GM10847 (cell line): ENCODE measurements around the gene AIMP1.

Source experiments
- POLR2A ChIP-seq: IDR thresholded peaks from 2 replicates; pipeline ENCODE4 v1.6.1; 2011; ENCODE audit not compliant: insufficient read length; ENCODE audit errors: extremely low read depth

The AIMP1 gene

DNA sequence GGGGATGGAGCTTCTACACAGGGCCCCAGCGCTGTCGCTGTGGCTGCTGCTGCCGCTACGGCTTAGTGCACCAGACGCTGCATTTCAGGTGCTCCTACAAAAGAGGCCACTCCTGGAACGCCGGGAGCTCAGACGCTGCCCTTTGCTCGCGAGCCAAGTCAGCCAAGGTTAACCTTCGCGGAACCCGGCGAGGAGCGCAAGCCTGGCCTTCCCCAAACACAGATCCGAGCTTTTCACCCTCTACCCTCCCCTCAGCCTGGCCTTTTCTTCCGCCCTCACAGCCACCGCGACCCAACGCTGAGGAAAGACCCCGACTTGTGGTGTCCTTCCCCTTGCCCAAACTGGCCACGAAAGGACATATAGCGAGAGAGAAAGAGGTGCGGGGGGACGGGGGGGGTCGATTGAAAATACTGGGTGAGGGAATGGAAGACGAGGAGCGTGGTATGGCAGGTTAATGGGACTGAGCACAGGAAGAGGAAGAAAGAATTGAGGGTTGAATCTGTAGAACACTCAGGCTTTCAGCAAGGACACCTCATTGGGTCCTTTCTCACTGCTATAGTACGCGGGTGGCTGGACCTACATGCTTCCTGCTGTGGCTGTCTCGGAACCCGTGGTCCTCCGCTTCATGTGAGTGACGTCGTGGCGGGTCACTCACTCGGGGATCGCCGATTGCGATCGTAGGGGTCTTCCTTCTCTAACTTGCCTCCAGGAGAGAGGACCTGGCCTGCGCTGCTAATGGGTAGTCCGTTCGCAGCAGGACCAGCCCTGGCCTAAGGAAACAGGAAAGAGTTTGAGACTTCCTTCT is at the start of gene AIMP1, which contains the start of gene TBCK:
Gene AIMP1, plus strand, starts transcription at position 583 of the 805 bp plus-strand sequence. CDS start 8,460 bp downstream, outside the sequence.
Gene TBCK, minus strand, starts transcription at position 242 of the 805 bp plus-strand sequence. CDS start 7,249 bp downstream, outside the sequence.
- peak; percentile 64 for TF ChIP-seq POLR2A

DNA sequence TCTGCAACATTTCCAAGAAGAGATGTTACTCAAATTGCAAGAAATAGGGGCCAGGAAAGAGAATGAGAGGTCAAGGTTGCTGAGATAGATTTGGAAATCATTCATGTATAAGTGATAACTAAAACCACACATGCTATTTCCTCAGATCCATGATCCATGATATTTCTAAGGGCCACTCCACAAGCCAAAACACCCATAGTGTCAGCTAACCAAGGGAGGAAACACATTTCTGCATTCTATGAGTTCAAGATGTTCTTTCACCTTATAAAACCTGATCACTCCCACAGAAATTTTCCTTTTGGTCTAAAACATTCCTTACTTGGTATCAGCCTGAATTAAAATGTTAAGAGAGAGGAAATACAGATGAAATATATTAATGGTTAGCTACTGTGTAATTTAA is 47.6 kb upstream of the AIMP1 start:
- no peak for TF ChIP-seq POLR2A

DNA sequence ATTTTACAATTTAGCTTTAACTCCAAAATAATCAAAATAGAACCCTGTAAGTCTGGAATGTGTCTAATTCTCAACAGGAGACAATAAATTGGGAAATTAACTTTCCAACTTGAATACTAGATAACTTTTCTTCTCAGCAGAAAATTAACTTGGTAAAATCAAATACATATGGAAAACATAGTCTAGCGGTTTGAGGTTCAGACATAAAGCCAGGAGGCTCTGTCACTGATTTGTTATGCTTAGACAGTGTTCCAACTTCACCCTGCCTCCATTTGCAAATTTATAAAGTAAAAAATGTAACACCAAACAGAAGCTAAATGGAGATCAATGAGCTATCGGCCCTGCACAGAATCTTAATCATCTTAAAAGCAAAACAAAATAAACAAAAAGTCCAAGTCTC is 46.6 kb upstream of the AIMP1 start:
- TF ChIP-seq POLR2A, result no peak

DNA sequence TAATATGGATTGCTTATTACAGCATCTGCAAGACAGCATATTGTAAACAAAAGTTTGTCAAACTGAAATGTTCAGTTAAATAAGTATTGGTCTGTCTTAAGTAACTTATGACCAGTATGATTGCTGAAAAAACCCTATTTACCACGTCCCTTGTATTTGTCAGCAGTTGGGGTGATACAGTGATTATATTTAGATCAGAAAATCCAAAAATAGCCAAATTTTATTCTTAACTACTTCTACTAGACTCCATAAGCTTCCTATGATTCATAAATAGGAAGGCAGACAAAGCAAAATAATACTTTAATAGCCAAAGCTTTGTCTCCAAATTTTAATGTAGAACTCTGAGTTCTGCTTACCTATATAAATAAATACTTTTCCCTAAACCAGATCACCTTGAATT is 45.6 kb upstream of the AIMP1 start:
- TF ChIP-seq POLR2A, result no peak

DNA sequence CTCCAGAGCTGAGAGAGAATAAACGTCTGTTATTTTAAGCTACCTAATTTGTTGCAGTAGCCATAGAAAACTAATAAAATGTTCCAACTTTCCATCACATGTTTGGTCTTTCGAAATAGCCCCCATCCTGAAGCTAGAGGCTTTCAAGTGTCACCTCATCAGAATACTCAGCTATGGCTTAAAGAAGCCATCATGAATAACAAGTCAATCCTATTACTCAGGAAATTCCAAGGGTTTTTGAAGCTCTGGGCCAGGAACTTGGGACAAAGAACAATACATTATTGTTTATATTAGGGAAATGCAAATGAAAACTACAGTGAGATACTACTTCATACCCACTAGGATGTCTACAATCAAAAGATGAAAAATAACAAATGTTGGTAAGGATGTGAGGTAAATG is 42.5 kb upstream of the AIMP1 start:
- no peak for TF ChIP-seq POLR2A

DNA sequence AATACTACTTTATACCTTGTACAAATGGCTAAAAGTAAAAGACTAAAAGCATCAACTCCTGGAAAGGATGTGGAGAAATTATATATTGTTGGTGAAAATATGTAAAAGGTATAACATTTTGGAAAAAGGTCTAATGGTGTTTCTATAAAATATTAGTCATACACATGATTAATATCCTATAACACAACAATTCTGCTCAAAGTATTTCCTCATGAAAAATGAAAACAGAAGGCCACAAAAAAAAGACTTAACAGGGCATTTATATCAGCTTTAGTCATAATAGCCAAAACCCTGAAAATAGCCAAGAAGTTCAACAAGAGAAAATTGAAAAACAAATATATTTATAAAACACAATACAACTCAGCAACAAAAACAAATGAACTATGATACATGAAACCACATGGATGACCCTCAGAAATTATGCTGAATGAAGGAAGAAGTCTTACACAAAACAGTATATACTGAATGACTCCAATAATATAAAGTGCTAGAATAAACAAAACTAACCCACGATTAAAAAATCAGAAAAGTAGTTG is 39.1 kb upstream of the AIMP1 start:
- TF ChIP-seq POLR2A, result no peak

DNA sequence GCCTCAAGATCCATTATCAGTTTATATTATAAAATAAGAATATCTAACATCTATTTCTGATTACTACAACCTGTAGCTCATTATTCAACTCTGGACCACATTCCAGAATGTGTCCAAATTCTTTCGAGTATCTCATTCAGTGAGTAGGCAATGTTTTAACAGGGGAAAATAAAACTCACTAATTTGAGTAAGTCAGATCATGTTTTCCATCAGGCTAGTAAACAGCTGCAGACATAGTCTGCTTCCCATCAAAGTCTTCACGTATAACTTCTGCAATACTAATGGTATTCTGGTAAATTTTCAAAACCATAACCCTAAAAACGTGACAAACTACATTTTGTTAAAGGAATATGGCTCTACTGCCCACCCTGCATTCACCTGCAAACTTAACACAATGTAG is 32.1 kb upstream of the AIMP1 start:
- no peak for TF ChIP-seq POLR2A

DNA sequence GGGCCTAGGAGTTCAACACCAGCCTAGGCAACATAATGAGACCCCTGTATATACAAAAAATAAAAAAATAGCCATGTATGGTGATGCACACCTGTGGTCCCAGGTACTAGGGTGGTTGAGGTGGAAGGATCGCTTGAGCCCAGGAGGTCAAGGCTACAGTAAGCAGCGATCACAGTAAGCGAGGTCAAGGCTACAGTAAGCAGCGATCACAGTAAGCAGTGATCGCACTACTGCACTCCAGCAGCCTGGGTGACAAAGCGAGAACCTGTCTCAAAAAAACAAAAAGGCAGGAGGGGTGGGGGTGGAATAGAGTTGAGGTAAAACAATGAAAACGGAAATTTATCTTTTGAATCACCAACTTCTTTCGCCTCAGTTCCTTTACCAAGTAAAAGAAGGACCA is 29.7 kb upstream of the AIMP1 start:
- no peak for TF ChIP-seq POLR2A

DNA sequence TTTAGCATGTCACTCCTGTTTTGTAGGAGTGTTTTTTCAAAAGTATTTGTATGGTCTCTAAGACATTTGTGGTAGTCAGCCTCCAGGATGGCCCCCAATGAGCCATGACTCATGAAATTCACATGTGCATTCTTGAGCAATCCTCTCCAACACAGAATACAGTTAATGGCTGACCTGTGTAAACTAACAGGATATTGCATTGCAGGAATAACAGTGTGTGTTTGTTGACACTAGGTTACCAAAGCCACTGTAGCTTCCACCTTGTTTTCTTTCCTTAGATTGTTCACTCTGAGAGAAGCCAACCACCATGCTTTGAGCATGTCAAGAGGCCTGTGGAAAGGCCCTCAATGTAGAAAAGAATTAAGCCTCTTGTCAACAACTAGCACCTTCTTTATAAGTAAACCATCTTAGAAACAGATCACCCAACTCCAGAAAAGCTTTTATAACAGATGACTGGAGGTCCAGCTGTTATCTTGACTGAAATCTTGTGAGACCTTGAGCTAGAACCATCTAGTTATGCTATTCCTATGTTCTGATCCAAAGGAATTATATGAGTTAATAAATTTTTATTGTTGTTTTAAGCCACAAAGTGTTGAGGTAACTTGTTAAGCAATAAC is 28.9 kb upstream of the AIMP1 start:
- TF ChIP-seq POLR2A, result no peak

DNA sequence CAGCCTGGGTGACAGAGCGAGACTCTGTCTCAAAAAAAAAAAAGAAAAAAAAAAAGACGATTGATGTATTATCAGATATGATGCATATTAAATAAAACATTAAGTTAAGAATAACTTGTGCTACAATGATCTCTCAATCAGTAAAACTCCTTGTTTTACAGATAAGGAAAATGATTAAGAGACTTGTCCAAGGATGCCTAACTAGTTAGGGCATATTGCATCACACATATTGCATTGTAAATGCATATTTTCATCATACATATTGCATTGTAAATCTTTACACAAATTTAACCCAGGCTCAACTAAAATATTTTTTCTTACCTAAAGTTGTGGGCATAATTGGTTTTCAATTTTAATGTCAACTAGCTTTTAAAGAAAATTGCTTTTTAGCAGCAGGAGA is 26.6 kb upstream of the AIMP1 start:
- no peak for TF ChIP-seq POLR2A

DNA sequence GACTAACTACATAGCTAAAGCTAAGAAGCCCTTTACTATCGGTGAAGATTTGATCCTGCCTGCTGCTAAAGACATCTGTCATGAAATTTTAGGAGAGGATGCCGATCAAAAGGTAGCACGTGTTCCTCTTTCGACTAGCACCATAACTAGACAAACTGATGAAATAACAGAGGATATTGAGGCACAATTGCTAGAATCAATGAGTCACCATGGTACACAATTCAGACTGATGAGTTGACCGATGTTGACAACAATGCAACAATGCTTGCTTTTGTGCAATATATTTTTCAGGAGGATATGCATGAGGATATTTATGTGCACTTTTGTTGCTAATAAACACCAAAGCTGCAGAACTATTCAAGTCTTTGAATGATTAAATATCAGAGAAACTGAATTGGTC is 24.7 kb upstream of the AIMP1 start:
- TF ChIP-seq POLR2A, result no peak

DNA sequence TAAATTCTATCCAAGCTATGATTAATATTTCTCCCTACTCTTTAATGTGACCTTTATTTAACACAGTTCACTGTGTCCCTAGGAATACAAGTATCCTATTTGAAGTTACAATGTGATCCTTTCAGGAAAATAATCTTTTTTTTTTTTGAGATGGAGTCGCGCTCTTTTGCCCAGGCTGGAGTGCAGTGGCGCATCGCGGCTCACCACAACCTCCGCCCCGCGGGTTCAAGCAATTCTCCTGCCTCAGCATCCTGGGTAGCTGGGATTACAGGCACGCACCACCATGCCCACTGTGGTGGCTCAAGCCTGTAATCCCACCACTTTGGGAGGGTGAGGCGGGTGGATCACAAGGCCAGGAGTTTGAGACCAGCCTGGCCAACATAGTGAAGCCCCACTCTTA is 22.3 kb upstream of the AIMP1 start:
- TF ChIP-seq POLR2A, result no peak

DNA sequence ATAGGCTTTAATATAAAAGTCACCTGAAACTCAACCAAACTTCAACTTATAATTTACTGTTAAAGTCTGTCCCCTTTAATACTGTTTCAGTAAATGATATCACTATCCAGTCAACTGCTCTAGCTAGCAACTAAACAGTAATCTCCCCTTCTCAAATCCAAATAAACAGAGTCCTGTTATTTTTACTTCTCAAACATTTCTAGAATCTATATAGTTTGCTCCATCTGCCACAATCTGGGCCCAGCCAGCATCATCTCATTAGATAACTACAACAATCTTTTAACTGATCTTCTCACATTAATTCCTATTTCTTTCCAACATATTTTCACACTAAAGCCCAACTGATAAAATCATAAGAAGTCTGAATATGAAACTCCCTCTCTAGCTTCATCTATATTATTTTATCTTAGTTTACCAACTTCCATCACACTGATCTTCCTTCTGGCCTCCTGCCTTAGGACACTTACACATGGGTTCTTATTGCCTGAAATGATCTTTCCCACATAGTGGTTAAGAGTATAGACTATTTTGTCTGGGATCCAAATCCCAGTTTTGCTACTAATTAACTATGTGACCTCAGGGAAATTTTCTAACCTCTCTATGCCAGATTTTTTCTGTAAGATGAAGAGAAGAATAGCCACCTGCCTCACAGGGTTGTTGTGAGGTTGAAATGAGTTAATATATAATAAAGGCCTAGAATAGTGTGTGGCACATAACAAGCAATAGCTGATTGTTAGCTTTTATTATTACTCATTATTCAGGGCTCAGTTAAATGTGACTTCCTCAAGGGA is 18.9 kb upstream of the AIMP1 start:
- no peak for TF ChIP-seq POLR2A

DNA sequence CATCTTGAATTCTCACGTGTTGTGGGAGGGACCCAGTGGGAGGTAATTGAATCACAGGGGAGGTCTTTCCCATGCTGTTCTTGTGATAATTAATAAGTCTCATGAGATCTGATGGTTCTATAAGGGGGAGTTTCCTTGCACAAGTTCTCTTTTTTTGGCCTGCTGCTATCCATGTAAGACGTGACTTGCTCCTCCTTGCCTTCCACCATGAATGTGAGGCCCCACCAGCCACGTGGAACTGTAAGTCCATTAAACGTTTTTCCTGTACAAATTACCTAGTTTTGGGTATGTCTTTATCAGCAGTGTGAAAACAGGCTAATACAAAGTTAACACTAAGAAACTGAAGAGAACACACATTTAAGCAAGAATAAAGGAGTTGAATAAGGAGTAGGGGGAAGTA is 16.4 kb upstream of the AIMP1 start:
- TF ChIP-seq POLR2A, result no peak

DNA sequence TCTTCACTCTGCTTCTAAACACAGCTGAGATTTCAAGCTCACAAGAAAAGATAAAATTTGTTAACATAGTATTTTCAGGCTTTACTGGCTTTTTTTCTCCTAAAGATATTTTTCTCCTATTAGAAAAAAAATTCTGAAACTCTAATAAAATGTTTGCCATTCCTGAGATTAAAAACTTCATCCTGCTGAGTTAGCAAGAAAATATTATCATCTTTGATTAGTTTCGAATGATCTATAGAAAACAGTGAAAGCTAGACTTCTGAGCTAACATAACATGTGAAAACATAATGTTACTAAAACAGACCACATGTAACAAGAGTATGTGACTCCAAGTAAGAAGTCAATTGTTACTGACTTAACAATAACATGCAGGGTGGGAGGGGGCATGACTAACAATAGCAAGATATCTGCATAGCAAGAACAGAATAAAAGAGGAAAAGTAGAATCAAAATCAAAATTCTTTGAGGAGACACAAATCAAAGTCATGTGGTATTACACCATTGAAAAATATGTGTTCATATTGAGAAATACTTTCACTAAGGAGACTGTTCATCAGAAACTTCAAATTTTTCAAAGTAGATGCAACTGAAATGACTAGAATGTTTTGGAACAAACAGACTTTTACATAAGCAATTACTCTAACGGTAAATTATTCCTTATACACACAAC is 14.8 kb upstream of the AIMP1 start:
- TF ChIP-seq POLR2A, result no peak

DNA sequence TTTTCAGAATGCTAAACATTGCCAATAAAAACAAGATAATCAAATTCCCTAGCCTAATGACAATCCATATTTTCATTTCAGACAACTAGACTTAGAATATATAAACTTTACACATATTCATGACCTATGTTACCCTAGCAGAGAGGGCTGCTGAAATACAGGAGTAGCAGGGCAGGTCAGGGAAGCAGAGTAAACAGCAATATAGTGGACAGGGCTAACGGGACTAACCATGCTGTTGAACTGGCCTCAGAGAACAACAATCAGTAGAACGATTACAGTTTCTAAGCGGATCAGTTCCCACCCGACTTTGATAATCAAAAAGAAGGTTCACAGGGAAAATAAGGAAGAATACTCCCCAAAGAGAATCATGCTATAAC is 14.3 kb upstream of the AIMP1 start:
- no peak for TF ChIP-seq POLR2A
